ENCODE measurements around the gene DUSP23.

The DUSP23 gene

GRCh38 chr1:159780583-159781582, at the start of gene DUSP23:
Gene DUSP23 (plus strand): TSS chr1:159780962. CDS start chr1:159781101, 139 bp downstream.
- TF ChIP-seq CTCF (conservative IDR thresholded peaks at IDR 0.05; ENCODE audit: control insufficient read depth, insufficient read depth, low read depth, low read length) = peak; percentile 82
- peak; percentile 98 for DNase-seq (ENCODE audit: low read depth)
- peak within 1 kb of the TSS; percentile 61 for H3K4me3 ChIP-seq (ENCODE audit: control insufficient read depth, low read depth, low read length)

GRCh38 chr1:159737238-159737916, 43.4 kb upstream of the DUSP23 start:
- no peak for TF ChIP-seq CTCF (conservative IDR thresholded peaks at IDR 0.05; ENCODE audit: control insufficient read depth, insufficient read depth, low read depth, low read length)
- no peak overlapping the region for H3K4me3 ChIP-seq (ENCODE audit: control insufficient read depth, low read depth, low read length)
- DNase-seq (ENCODE audit: low read depth) = no peak

- H3K4me3 ChIP-seq (ENCODE audit: control insufficient read depth, low read depth, low read length) = no peak overlapping the region
- TF ChIP-seq CTCF (conservative IDR thresholded peaks at IDR 0.05; ENCODE audit: control insufficient read depth, insufficient read depth, low read depth, low read length) = no peak
- no peak for DNase-seq (ENCODE audit: low read depth)
Observed at GRCh38 chr1:159743651-159744410, 36.9 kb upstream of the DUSP23 start.

- H3K4me3 ChIP-seq (ENCODE audit: control insufficient read depth, low read depth, low read length) = no peak overlapping the region
- TF ChIP-seq CTCF (conservative IDR thresholded peaks at IDR 0.05; ENCODE audit: control insufficient read depth, insufficient read depth, low read depth, low read length) = no peak
- peak; percentile 28 for DNase-seq (ENCODE audit: low read depth)
Observed at GRCh38 chr1:159746666-159747065, 34.1 kb upstream of the DUSP23 start.

GRCh38 chr1:159748370-159748769, 32.4 kb upstream of the DUSP23 start:
- no peak overlapping the region for H3K4me3 ChIP-seq (ENCODE audit: control insufficient read depth, low read depth, low read length)
- DNase-seq (ENCODE audit: low read depth) = no peak
- TF ChIP-seq CTCF (conservative IDR thresholded peaks at IDR 0.05; ENCODE audit: control insufficient read depth, insufficient read depth, low read depth, low read length) = no peak

- TF ChIP-seq CTCF (conservative IDR thresholded peaks at IDR 0.05; ENCODE audit: control insufficient read depth, insufficient read depth, low read depth, low read length) = no peak
- DNase-seq (ENCODE audit: low read depth) = no peak
- H3K4me3 ChIP-seq (ENCODE audit: control insufficient read depth, low read depth, low read length) = no peak overlapping the region
Observed at GRCh38 chr1:159749630-159750029, 31.1 kb upstream of the DUSP23 start.

All from fibroblast of mammary gland (primary cell).